ENCODE data around the gene ARID5A.
"Not testable (repeated sequence)": the region's sequence is repeated elsewhere in the genome, so short reads cannot be mapped to it uniquely, and the experiment has no call there.

ARID5A gene

DNA sequence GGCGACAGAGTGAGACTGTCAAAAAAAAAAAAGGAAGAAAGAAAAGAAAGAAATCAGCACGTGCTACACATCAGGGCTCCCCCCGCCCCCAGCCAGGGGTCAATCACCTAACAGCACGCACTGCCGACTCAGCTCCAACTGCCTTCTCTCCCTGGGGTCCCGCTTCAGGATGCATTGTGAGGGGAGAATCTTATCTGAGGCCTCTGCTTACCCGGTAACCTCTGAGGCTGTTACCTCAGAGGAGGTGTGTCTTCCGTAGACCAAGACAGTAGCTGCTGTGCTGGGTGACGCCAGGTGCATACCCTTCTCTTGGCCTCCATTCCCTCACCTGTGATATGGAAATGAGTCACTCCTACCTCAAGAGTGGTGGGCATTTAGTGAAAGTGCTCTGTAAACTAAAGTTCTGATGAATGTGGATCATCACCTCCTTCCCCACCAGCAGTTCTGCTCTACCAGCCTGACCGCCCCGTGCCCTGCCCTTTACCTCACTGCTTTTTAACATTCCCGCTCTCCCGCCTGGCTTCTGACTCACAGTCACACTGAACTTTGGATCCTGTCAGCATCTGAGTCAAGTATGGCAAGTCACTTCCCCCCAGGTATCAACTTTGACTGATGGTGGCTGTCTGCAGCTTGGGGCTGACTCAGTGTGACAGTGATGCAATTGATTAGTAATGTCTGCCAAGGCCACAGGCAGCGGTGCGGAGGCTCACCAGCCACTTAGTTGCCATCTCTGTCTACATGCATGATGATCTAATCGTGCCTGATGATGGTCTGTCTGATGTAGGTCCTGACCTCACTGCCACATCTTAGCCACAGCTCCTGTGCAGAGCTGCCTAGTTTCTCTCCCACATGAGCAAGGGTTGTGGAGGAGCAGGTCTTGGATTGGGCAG is 20.1 kb downstream of the ARID5A start:
- peak in 1 of 2 experiments; percentile 44 for DNase-seq (ENCODE audit: low read depth in 2 of 2)

DNA sequence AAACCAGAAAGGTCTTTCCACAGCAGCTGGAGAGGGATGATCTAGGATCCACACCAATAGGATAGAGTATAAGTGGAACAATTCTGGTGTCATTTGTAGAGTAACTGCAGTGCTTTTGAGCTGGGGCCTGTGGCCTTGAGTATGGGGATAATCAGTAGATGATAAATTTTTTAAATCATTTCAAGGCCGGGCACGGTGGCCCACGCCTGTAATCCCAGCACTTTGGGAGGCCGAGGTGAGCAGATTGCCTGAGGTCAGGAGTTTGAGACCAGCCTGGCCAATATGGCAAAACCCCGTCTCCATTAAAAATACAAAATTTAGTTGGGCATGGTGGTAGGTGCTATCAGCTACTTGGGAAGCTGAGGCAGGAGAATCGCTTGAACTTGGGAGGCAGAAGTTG is 20.9 kb downstream of the ARID5A start:
- DNase-seq (ENCODE audit: low read depth in 2 of 2), result not testable (repeated sequence)

DNA sequence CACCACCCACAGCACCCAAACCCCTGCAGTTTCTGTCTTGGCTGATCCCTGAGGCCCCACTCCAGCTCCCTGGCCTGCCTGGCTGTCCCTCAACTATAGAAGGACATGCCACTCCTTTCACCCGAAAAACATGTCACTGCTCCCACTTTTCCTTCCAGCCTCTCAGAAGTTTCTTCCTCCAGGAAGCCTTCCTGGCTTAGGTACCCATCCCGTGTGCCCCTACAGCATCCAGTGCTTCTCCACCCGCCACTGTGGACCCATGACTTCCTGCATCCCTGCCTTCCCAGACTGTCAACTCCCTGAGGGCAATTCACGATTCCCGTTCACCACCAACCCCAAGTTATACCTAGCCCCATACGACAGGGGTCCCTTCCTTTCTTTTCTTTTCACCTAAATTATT is 21.5 kb downstream of the ARID5A start:
- DNase-seq (ENCODE audit: low read depth in 2 of 2), result no peak

DNA sequence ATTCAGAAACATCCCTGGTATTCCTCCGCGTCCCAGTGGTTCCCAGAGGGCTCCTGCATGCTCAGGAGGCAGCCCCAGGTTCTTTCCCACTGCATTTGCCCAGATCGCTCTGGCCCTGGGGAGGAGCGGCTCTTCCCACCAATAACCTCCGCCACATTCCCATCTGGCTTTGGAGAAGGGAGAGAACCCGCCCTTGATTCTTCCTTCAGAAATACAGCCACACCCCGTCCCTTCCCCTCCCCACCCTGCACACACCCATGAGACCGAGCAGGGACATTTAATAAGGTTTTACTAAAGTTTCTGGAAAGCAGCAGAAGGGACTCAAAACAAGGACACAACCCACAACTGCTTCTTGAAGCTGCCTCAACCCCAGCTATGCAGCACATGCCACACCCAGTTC is 21.9 kb downstream of the ARID5A start:
- DNase-seq (ENCODE audit: low read depth in 2 of 2), result no peak

DNA sequence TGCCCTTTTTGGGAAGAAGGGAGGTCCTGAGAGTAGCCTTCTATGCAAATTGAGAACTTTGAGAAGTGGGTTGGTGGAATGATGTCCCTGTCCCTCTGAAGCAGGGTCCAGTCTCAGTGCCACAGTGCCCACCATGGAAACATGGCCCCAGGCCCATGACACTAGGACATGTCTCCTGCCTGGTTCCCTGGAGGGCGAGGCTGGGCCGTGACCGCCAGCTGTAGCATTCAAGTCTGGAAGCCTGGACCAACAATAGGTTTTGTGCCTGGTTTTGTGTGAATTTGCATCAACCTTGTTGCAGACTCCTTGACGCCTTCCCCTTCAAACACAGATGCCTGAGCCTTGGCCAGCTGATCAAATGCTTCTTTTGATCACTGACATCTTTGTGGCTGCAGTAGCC is 27.5 kb downstream of the ARID5A start:
- no peak for DNase-seq (ENCODE audit: low read depth in 2 of 2)

DNA sequence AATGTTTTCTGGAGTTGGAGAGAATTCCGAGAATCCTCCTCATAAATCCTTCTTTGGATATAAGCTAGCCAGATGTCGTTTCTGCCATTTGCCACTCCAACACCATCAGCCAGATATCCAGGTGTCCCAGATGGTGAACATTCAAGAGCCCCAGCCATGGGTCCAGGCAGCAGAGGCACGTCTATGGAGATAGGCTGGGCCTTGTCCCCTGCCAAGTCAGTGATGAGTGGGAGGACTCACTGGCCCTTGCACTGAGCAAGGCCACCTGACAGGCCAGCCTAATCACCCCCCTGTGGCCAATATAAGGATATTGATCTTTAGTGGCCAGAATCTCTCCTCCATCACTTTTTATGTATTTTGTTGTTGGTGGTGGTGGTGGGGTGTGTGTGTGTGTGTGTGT is 28.0 kb downstream of the ARID5A start:
- no peak for DNase-seq (ENCODE audit: low read depth in 2 of 2)

DNA sequence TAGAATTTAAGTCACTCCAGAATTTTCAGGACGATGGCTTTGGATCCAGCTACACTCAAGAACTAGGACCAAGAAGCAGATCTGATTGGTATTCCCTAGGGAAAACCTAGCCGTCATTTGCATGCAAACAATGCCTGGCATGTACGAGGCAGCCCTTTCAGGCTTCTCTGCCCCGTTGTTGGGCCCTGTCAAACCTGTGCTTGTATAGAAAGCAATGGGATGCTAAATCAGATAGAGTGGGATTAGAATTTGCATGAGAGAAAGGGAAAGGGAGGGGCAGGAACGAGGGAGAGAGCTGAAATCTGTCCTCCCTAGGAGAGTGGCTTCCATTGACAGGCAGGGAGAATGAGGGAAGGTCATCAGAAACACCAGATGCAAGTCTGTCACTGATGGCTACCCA is 28.6 kb downstream of the ARID5A start:
- no peak for DNase-seq (ENCODE audit: low read depth in 2 of 2)

DNA sequence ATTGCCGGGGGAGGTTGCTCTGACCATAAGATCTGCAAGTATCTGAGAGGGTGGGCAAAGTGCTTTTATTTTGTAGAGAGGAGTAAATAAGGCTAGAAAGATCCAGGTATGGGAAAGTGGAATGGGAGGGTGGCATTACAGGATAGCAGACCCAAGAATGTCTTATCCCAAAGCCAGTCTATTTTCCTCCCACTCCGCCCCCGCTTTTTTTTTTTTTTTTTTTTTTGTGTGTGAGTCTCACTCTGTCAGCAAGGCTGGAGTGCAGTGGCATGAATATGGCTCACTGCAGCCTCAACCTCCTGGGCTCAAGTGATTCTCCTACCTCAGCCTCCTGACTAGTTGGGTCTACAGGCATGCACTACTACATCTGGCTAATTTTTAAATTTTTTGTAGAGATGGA is 31.5 kb downstream of the ARID5A start:
- no peak for DNase-seq (ENCODE audit: low read depth in 2 of 2)

DNA sequence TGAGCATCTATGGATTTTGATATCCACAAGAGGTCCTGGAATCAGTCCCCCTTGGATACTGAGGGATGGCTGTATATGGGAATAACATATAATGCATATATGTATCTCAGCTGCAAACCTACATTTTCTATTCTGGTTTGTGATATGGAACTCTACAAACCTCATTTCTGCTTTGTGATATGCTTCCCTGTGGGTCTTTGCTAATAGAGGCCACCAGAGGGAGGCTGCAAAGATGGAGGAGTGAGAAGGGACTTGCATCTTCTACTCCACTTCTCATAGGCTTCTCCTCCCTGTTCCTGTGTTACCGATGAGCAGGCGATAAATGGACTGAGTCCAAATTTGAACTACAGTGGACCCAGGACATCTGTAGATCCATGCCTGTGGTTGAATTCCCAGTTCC is 37.8 kb downstream of the ARID5A start:
- DNase-seq (ENCODE audit: low read depth in 2 of 2), result no peak

DNA sequence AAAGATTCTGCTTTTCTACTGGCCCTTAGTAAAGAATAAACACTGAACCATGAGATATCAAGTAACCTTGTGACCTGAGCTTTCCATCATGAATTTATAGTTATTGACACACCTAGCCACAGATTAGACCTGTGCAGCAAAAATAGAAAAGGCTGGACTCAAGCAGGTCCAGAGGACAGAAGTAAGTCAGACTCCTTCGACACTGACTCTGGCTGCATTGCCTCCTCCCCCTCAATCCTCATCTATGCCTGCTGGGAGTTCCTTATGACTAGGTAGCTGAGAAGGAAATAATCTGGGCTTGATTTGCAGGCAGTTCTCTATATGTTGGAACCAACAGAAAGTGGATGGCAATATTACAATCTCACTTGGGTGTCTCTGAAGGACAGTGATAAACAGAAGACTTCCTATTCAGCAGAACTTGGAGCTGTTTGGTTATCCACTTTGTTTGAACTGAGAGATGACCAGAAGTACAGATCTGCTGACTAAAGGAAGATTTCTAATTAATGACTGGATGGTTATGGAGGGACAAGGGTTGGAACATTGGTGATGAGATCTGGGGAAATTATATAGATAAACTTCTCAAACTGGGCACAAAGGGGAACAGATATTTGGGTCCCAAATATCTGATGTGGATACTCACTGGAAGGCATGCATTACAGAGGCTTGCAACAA is 39.4 kb downstream of the ARID5A start:
- DNase-seq (ENCODE audit: low read depth in 2 of 2), result no peak

DNA sequence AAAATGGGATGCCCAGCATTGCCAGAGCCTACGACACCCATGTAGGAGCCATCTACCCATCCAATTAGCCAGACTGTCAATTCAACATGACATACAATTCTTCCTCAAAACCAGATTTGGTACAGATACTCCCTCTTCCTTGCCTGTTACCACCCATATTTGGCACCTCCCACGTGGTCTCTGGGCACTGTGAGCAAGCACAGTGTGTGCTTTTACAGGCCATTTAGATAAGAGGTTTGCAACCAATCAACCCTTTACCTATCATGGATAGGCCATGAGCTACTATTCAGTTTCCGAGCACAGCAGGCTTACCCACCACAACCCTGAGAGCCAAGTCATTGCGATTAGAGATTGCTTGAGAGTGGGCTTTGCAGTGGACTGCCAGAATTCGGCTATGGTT is 40.9 kb downstream of the ARID5A start:
- no peak for DNase-seq (ENCODE audit: low read depth in 2 of 2)

DNA sequence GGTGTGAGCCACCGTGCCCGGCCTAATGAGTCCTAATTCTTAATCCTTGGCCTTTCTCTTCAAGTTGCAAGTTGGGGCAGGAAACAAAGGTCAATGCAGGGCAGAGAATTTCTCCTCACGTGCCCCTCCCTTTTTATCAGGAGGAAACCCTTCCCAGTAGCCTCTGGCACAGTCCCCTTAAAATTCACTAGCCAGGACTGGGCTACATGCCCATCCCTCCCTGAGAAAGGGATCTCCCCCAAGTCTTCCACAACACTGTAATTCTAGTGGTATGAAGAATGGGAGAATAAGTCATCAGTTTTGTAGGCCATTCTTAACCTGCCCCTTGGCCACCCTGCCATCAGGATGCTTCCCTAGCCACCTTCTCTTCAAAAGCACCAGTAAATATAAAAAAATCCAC is 42.2 kb downstream of the ARID5A start:
- DNase-seq (ENCODE audit: low read depth in 2 of 2), result no peak

DNA sequence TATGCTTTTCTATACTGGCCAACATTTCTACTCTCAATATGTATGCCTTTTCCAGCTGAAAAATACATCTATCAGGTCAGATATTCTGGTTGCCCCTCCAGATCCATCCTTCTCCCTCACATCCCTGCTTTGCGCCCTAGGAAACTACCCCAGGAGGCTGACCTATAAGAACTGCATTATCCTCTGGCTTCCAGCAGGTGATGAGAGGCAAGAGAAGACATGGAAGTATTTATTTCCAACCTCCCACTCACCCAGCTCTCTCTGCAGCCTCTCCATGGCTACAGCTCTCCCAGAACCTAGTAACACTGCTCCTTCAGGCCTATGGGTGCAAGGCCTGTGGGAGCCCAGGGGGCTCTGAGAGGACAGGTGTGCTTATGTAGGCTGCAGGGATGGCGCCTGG is 42.9 kb downstream of the ARID5A start:
- DNase-seq (ENCODE audit: low read depth in 2 of 2), result no peak

DNA sequence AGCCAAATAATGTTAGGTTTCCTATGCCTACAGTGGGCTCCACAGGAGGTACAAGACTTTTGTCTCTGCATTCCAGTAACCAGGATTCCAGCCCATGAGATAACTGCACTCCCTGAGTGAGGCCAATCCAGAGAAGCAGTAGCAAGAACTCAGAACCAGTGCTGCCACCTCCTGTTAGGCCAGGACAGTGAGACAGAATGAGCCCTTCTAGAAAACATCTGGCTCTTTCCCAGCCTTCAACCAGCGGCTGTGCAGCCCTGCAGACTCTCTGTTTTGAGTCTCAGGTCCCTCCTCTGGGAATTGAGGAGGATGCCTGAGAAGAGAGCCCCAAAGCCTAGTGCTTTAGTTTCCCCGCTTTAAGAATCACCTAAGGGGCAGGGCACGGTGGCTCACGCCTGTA is 44.2 kb downstream of the ARID5A start:
- no peak for DNase-seq (ENCODE audit: low read depth in 2 of 2)

DNA sequence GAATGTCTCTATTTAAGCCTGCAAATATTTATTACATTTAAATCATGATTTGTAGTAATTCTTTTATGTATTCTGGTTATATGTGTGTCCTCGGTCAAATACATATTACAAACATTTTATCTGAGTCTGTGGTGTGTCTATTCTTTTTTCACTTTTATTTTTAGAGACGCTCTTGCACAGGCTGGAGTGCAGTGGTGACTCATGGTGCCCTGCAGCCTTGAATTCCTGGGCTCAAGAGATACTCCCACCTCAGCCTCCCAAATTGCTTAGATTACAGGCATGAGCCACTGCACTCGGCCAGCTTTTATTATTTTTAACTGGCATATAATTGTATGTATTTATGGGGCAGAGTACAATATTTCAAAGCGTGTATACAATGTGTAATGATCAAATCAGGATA is 47.5 kb downstream of the ARID5A start:
- no peak for DNase-seq (ENCODE audit: low read depth in 2 of 2)

DNA sequence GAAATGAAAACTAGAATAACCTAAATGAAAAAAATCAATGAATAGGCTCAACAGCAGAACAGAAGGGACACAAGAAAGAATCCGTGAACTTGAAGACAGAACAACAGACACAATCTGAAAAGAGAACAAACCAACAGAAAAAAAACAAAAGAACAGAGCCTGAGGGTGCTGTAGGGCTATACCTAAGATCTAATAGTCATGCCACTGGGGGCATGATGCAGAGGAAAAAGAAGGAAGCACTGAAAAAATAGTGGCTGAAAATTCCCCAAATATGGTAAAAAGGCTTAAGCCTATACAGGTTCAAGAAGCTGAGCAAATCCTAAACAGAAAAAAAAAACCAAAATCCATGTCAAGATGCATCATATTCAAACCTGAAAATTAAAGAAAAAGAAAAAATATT is 51.3 kb downstream of the ARID5A start:
- DNase-seq (ENCODE audit: low read depth in 2 of 2), result no peak

DNA sequence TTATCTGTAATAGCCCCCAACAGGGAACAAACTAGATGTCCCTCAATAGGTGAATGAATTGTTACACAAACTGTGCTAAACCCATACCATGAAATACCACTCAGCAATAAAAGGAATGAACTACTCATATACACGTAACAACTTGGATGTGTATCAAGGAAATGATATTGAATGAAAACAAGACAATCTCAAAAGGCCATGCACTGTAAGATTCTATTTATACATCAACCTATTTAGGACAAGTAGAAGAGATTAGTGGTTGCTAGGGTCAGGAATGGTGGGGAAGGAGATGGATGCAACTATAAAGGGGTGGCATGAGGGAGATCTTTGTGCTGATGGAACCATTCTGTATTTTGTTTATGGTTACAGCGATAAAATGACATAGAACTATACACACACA is 54.5 kb downstream of the ARID5A start:
- no peak for DNase-seq (ENCODE audit: low read depth in 2 of 2)

DNA sequence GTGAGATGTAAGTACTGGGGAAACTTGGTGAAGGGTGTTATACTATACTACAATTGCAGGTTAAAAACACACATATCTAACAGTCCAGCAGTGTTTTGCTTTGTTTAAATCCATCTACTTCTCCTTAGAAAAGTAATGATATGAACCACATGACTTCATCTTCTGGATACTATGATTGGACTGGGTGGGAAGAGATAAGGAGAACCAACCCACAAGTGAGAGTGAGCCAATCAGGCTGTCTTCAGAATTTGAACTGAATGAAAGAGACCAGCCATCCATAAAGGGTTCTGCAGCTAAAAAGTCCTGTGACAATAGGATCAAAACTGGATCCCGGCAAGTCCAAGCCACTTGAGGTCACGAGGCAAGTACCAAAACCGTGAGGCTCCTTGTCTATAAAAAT is 54.9 kb downstream of the ARID5A start:
- no peak for DNase-seq (ENCODE audit: low read depth in 2 of 2)

DNA sequence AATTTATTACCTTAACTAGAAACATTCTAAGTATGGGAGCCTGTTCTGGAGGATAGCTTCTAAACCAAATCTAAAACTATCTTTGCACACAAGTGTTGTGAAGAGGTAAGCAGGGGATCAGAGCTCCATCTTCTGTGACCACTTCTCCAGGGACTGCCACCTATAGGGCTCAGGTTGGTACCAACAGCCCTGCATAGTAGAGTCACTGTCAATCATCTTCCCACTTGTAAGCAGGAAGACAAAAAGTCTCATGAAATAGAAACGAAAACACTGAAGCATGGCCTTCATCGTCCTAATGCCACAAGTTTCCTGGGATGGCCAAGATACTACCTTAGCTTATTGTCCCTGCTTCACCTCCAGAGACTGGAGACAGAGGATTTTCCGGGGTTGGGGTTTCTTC is 57.7 kb downstream of the ARID5A start:
- DNase-seq (ENCODE audit: low read depth in 2 of 2), result no peak

DNA sequence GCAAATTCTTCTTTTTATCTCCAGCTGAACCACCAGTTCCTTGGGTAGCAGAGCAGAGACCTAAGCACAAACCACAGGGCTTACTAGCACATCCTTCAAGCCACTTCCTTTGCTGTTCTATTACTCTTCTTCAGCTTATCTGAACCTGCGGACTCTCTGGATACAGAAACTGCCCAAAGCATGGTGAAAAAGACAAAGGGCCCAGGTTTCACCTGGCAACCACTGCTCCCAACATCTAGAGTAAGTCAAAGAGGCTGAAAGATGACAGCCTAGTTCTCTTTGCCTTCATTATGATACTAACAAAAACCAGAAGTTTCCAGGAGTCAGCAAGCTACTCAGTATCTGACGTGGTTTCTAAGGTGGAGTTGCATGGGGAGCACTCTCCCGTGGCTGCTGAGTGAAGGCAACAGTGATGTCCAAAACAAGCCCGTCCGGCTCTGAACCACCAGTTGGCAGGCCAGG is 58.2 kb downstream of the ARID5A start:
- no peak for DNase-seq (ENCODE audit: low read depth in 2 of 2)

DNA sequence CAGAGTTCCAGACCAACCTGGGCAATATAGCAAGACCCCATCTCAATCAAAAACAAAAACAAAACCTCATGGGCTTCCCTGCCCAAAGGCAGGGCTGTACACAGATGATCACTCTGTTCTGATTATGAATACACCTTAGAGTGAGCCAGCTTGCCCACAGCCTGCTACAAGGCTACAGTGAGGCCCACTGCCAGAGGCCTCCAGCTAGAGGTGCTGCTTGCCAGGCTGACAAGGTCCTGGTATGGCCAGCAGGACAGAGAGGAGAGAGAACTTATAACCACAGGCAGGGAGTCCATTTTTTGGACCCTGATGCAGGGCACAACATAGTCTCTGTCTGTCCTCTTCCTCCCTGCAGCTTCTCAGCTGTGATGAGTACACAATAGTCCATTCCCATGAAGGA is 60.0 kb downstream of the ARID5A start:
- no peak for DNase-seq (ENCODE audit: low read depth in 2 of 2)

DNA sequence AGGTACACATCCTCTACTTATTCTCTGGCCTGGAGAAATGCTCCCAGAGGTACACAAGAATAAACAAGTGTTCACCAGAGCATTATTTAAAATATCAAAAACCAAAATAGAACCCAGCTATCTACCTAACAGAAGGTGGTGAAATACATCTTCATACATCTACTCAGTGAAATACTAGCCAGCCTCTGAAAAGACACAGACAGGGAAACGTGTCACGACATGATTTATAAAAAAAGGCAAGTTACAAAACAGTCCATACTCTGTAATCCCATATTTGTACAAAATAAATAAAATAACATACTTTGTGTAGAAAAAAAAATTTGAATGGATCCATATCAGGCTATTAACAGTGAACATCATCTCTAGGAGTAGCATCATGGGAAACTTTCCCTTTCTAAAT is 63.4 kb downstream of the ARID5A start:
- no peak for DNase-seq (ENCODE audit: low read depth in 2 of 2)
